Measurements from ENCODE around the gene NUDT9. TPM values are rescaled to one million over a fixed set of nuclear protein-coding genes. Genes with fewer than 3 reads are reported as not detected.

Gene NUDT9
- total and polyA plus RNA-seq, 2 donors (not counting 1 experiment from before 2014, with no cell fraction given) = 18.8 to 29.2 TPM

DNA sequence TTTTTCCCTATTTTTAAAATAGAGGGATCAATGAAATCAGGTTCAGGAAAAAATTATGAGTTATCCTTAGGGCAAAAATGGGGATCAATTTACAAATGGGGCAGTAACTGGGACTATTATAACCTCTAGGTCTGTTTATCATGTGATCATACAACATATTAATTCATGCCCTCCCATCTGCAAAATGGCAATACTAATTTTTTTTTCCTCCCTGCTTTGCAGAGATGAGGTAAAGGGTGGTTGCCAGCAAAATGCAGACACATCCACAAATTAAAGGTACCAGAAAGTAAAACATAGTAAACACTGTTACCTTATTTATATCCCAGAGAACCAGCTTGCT is 31.9 kb upstream of the NUDT9 start:
- Histone ChIP-seq H3K9me3 (ENCODE audit: control insufficient read depth, insufficient read depth, low read depth, low read length) (no peaks in the 10 kb centered on the region), H4K20me1 (ENCODE audit: control insufficient read depth, extremely low read depth, insufficient read depth, low read length) (no peaks in the 10 kb centered on the region), H3K27ac (ENCODE audit: insufficient read depth, low read length) (peak overlapping the region; percentile 68), H3K4me1 (ENCODE audit: control insufficient read depth, extremely low read depth, insufficient read depth, low read length) (no peaks in the 10 kb centered on the region), H3K36me3 (ENCODE audit: control insufficient read depth, insufficient read depth, low read length) (no peaks in the 10 kb centered on the region), H3K4me3 (replicated peaks in 1 of 4; ENCODE audit: control extremely low read depth in 1 of 4, insufficient read depth in 1 of 4, low read depth in 3 of 4, low read length in 4 of 4) (peak overlapping the region; percentile 73 to 93 (median 83)), H3K27me3 (ENCODE audit: control insufficient read depth, insufficient read depth, low read length) (no peaks in the 10 kb centered on the region), H3K79me2 (ENCODE audit: control insufficient read depth, insufficient read depth, low read length) (peaks cover 34% of the 10 kb centered on the region), H2AFZ (ENCODE audit: low read length) (peak overlapping the region; percentile 88), H3K4me2 (ENCODE audit: extremely low read depth, insufficient read depth, low read length) (peak overlapping the region; percentile 90), H3K9ac (ENCODE audit: insufficient read depth, low read length) (peak overlapping the region; percentile 62)
- TF ChIP-seq EZH2 (IDR thresholded peaks at IDR 0.05; ENCODE audit: low read length, missing control alignments) = no peak
- TF ChIP-seq, protein P1, sequence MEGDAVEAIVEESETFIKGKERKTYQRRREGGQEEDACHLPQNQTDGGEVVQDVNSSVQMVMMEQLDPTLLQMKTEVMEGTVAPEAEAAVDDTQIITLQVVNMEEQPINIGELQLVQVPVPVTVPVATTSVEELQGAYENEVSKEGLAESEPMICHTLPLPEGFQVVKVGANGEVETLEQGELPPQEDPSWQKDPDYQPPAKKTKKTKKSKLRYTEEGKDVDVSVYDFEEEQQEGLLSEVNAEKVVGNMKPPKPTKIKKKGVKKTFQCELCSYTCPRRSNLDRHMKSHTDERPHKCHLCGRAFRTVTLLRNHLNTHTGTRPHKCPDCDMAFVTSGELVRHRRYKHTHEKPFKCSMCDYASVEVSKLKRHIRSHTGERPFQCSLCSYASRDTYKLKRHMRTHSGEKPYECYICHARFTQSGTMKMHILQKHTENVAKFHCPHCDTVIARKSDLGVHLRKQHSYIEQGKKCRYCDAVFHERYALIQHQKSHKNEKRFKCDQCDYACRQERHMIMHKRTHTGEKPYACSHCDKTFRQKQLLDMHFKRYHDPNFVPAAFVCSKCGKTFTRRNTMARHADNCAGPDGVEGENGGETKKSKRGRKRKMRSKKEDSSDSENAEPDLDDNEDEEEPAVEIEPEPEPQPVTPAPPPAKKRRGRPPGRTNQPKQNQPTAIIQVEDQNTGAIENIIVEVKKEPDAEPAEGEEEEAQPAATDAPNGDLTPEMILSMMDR (conservative IDR thresholded peaks at IDR 0.05 in 1 of 2, IDR thresholded peaks at IDR 0.05 in 1 of 2; ENCODE audit: low read depth in 1 of 2, low read length in 2 of 2) = no peak
- DNase-seq (ENCODE audit: low read depth in 2 of 2) = no peak

DNA sequence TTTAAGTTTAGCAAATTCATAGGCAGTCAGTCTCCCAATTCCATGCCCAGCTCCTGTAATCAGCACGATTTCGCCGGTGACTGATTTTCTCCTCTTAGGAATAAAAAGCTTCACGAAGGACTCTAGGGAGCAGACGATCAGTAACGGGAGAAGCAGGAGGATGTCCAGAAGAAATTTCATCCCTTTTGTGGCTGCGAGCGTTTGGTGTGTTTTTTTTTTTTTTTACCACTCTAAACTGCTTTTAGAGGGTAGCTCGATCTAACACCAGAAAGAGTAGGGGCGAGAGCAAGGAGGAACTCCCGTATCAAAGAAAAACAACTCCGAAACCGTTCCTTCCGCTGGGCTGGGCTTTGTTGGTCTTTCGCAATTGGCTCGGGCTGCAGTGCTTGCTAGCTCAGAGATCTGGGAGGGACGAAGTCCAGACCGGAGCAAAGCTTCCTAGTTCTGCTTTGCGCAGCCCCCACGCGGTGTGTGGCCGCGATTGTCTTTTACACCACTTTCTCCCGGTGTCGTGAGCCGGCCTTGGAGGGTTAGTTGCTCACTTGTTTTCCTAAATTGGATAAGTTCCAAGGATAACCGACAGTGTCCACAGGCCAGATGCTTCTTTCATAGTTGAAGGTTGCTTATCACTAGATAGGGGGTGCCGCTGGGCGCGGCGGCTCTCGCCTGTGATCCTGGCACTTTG is 31.3 kb upstream of the NUDT9 start, which contains the start of gene HSD17B11:
TSS of gene HSD17B11 (minus strand) at position 298 of the 685 bp plus-strand sequence. CDS start at position 180, 118 bp downstream.
- Histone ChIP-seq H3K27ac (ENCODE audit: insufficient read depth, low read length) (peak within 1 kb of the TSS; percentile 68), H3K4me2 (ENCODE audit: extremely low read depth, insufficient read depth, low read length) (peak within 1 kb of the TSS; percentile 90), H3K9ac (ENCODE audit: insufficient read depth, low read length) (peak within 1 kb of the TSS; percentile 62), H2AFZ (ENCODE audit: low read length) (peak within 1 kb of the TSS; percentile 88), H3K36me3 (ENCODE audit: control insufficient read depth, insufficient read depth, low read length) (no peaks in the 10 kb centered on the region), H4K20me1 (ENCODE audit: control insufficient read depth, extremely low read depth, insufficient read depth, low read length) (no peaks in the 10 kb centered on the region), H3K27me3 (ENCODE audit: control insufficient read depth, insufficient read depth, low read length) (no peaks in the 10 kb centered on the region), H3K79me2 (ENCODE audit: control insufficient read depth, insufficient read depth, low read length) (peaks cover 34% of the 10 kb centered on the region), H3K4me3 (replicated peaks in 1 of 4; ENCODE audit: control extremely low read depth in 1 of 4, insufficient read depth in 1 of 4, low read depth in 3 of 4, low read length in 4 of 4) (peak within 1 kb of the TSS; percentile 73 to 93 (median 83)), H3K4me1 (ENCODE audit: control insufficient read depth, extremely low read depth, insufficient read depth, low read length) (no peaks in the 10 kb centered on the region), H3K9me3 (ENCODE audit: control insufficient read depth, insufficient read depth, low read depth, low read length) (no peaks in the 10 kb centered on the region)
- peak; percentile 93 to 95 for DNase-seq (ENCODE audit: low read depth in 2 of 2)
- TF ChIP-seq, protein P1 (conservative IDR thresholded peaks at IDR 0.05 in 1 of 2, IDR thresholded peaks at IDR 0.05 in 1 of 2; ENCODE audit: low read depth in 1 of 2, low read length in 2 of 2) = peak; percentile 24 to 39
- no peak for TF ChIP-seq EZH2 (IDR thresholded peaks at IDR 0.05; ENCODE audit: low read length, missing control alignments)

DNA sequence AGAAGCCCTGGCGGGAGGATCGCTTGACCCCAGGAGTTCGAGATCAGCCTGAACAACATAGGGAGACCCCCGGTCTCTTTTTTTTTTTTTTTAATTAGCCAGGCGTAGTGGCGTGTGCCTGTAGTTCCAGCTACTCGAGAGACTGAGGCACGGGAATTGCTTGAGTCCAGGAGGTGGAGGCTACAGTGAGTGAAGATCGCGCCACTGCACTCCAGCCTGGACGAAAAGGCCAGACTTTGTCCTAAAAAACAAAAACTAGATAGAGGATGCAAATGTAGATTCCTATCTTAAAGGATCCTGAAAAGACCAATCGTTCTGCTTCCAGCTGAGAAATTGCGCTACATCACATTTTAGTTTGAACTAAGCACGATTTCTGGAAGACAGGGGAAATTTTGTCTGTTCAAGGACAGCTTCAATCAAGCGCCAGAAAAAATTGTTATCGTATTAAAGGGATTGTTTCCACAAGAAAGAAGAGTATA is 30.8 kb upstream of the NUDT9 start:
- Histone ChIP-seq H3K9me3 (ENCODE audit: control insufficient read depth, insufficient read depth, low read depth, low read length) (no peaks in the 10 kb centered on the region), H3K27ac (ENCODE audit: insufficient read depth, low read length) (peak overlapping the region; percentile 68), H3K27me3 (ENCODE audit: control insufficient read depth, insufficient read depth, low read length) (no peaks in the 10 kb centered on the region), H4K20me1 (ENCODE audit: control insufficient read depth, extremely low read depth, insufficient read depth, low read length) (no peaks in the 10 kb centered on the region), H3K4me3 (replicated peaks in 1 of 4; ENCODE audit: control extremely low read depth in 1 of 4, insufficient read depth in 1 of 4, low read depth in 3 of 4, low read length in 4 of 4) (peak overlapping the region; percentile 73 to 93 (median 83)), H2AFZ (ENCODE audit: low read length) (peak overlapping the region; percentile 88), H3K4me1 (ENCODE audit: control insufficient read depth, extremely low read depth, insufficient read depth, low read length) (no peaks in the 10 kb centered on the region), H3K79me2 (ENCODE audit: control insufficient read depth, insufficient read depth, low read length) (peaks cover 34% of the 10 kb centered on the region), H3K9ac (ENCODE audit: insufficient read depth, low read length) (peak overlapping the region; percentile 62), H3K36me3 (ENCODE audit: control insufficient read depth, insufficient read depth, low read length) (no peaks in the 10 kb centered on the region), H3K4me2 (ENCODE audit: extremely low read depth, insufficient read depth, low read length) (peak overlapping the region; percentile 90)
- DNase-seq (ENCODE audit: low read depth in 2 of 2) = no peak
- no peak for TF ChIP-seq EZH2 (IDR thresholded peaks at IDR 0.05; ENCODE audit: low read length, missing control alignments)
- TF ChIP-seq, protein P1 (conservative IDR thresholded peaks at IDR 0.05 in 1 of 2, IDR thresholded peaks at IDR 0.05 in 1 of 2; ENCODE audit: low read depth in 1 of 2, low read length in 2 of 2) = peak in 1 of 2 donors; percentile 1

Data from fibroblast of lung (primary cell).